Activated CD8-positive, alpha-beta memory T cell treated with anti-CD3 and anti-CD28 coated beads, Interleukin-2, amount 10 ng/mL, durations not matched to agents 7 days and 5 days (primary cell): Measurements from ENCODE around the gene XYLT2. TPM values are rescaled to one million over a fixed set of nuclear protein-coding genes. Genes with fewer than 3 reads are reported as not detected.

Experiments
- ATAC-seq: fragments of 150-1000 bp; cut with Tn5 transposase; one replicate; pipeline ENCODE4 v1.10.0; 2021; ENCODE audit warnings: moderate library complexity
- CTCF ChIA-PET: fragments of 350-600 bp; sonication (Branson Sonifier 250); formaldehyde crosslinking; loops from one replicate; lab custom pipeline; 2021; ENCODE audit warnings: antibody characterized with exemption; lab: Charles Lee
- DNase-seq: peaks from one replicate; pipeline ENCODE4 v3.0.0-alpha.2; 2020
- H3K27ac Mint-ChIP-seq: one replicate; pipeline ENCODE4 v1.8.0; 2021; ENCODE audit warnings: mild to moderate bottlenecking, mixed read lengths
- H3K27me3 Mint-ChIP-seq: one replicate; pipeline ENCODE4 v1.8.0; 2021; ENCODE audit warnings: mixed read lengths
- H3K36me3 Mint-ChIP-seq: one replicate; pipeline ENCODE4 v1.8.0; 2021; ENCODE audit warnings: mild to moderate bottlenecking, mixed read lengths
- H3K4me1 Mint-ChIP-seq: one replicate; pipeline ENCODE4 v1.8.0; 2021; ENCODE audit warnings: mixed read lengths
- H3K4me3 Mint-ChIP-seq: one replicate; pipeline ENCODE4 v1.8.0; 2021; ENCODE audit warnings: mild to moderate bottlenecking, moderate library complexity, mixed read lengths
- H3K9me3 Mint-ChIP-seq: one replicate; pipeline ENCODE4 v1.8.0; 2022; ENCODE audit warnings: low read depth, mixed read lengths
- total RNA-seq, 2 experiments: library from RNA; stranded (reverse); gene quantifications; one replicate each; pipeline ENCODE4 v1.2.3, GENCODE V29; 2021

Gene XYLT2
- total RNA-seq, 2 experiments from 2014 or later = 33.1 to 38.2 TPM

DNA sequence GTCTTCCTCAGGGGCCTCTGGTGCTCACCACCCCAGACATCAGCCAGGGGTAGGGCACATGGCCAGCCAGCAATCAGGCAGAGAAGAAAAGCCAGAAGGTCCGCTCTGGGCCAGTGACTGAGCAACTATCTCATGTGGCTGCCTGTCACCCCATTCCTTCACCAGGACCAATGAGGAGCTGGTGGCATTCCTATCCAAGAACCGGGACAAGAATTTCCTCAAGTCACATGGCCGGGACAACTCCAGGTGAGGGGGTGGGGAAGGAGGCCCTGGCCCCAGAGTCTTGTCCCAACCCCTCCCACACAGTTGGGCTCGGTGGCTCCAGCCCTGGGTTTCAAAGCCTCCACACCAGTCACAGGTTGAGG, 9.4 kb downstream of the XYLT2 start:
- H3K36me3 Mint-ChIP-seq = peaks cover 8% of the 10 kb centered on the region
- peaks cover 2% of the 10 kb centered on the region for H3K4me1 Mint-ChIP-seq
- H3K27ac Mint-ChIP-seq = no peak overlapping the region
- H3K4me3 Mint-ChIP-seq = no peak overlapping the region
- CTCF ChIA-PET = no interaction called here
- no peak for ATAC-seq
- no peaks in the 10 kb centered on the region for H3K27me3 Mint-ChIP-seq
- H3K9me3 Mint-ChIP-seq = no peaks in the 10 kb centered on the region
- peak; percentile 37 for DNase-seq

GRCh38 chr17:50355701-50356341, 9.9 kb downstream of the XYLT2 start:
- Mint-ChIP-seq H3K27ac (no peak overlapping the region), H3K9me3 (no peaks in the 10 kb centered on the region), H3K4me1 (peaks cover 5% of the 10 kb centered on the region), H3K4me3 (no peak overlapping the region), H3K27me3 (no peaks in the 10 kb centered on the region), H3K36me3 (peaks cover 8% of the 10 kb centered on the region)
- ATAC-seq = no peak
- CTCF ChIA-PET = no interaction called here
- DNase-seq = peak; percentile 42

DNA sequence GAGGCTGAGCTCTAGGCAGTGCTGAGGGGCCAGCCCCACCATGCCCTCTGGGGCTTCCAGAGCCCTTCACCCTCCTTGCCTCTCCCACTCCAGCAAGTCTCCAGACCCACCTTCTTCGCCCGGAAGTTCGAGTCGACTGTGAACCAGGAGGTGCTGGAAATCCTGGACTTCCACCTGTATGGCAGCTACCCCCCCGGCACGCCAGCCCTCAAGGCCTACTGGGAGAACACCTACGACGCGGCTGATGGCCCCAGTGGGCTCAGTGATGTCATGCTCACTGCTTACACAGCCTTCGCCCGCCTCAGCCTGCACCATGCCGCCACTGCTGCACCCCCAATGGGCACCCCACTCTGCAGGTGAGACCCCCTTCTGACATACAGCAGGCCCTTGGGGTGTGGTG, 10.5 kb downstream of the XYLT2 start:
- ATAC-seq = no peak
- Mint-ChIP-seq H3K36me3 (peaks cover 8% of the 10 kb centered on the region), H3K9me3 (no peaks in the 10 kb centered on the region), H3K27ac (no peak overlapping the region), H3K27me3 (no peaks in the 10 kb centered on the region), H3K4me3 (no peak overlapping the region), H3K4me1 (peaks cover 9% of the 10 kb centered on the region)
- CTCF ChIA-PET = no interaction called here
- DNase-seq = peak; percentile 26

DNA sequence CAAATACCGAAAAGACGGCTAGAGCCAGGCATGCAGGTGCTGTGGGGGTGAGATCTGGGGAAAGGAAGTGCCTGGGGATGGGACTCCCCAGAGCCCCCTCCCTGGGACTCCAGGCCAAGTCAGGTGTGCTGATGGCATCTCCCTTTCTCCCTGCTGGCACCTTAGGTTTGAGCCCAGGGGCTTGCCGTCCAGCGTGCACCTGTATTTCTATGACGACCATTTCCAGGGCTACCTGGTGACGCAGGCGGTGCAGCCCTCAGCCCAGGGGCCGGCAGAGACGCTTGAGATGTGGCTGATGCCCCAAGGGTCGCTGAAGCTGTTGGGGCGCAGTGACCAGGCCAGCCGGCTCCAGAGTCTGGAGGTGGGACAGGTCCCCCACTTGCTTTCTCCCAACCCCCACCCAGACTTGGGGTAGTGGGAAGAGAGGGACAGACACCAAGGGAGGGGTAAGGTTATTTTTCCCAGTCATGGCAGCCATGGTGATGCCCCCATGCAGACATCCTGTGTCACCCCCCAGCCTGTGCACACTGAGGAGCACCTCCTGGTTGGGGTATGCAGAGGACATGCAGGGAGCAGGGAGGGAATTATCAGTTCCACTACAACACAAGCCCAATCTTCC, 11.1 kb downstream of the XYLT2 start:
- H3K36me3 Mint-ChIP-seq = peaks cover 8% of the 10 kb centered on the region
- CTCF ChIA-PET = no interaction called here
- ATAC-seq = no peak
- H3K27me3 Mint-ChIP-seq = no peaks in the 10 kb centered on the region
- H3K9me3 Mint-ChIP-seq = no peaks in the 10 kb centered on the region
- H3K4me1 Mint-ChIP-seq = peaks cover 12% of the 10 kb centered on the region
- DNase-seq = peak; percentile 37
- H3K4me3 Mint-ChIP-seq = no peak overlapping the region
- H3K27ac Mint-ChIP-seq = no peak overlapping the region

DNA sequence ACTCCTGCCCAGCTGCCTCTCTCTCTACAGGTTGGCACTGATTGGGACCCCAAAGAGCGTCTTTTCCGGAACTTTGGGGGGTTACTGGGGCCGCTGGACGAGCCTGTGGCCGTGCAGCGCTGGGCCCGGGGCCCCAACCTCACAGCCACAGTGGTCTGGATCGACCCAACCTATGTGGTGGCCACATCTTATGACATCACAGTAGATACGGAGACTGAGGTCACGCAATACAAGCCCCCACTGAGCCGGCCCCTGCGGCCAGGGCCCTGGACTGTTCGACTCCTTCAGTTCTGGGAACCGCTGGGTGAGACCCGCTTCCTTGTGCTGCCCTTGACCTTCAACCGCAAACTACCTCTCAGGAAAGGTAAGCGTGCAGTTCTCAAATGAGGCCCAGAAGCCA, 12.3 kb downstream of the XYLT2 start:
- no peak overlapping the region for H3K27ac Mint-ChIP-seq
- CTCF ChIA-PET = interaction anchor here (2.6 to 5.9 kb wide), 2 partner anchors 14 to 40 kb away, joined by 7 to 64 read pairs; partner anchors contain the start of genes EME1, LRRC59 and MRPL27
- H3K4me1 Mint-ChIP-seq = peaks cover 18% of the 10 kb centered on the region
- no peak overlapping the region for H3K4me3 Mint-ChIP-seq
- H3K9me3 Mint-ChIP-seq = no peaks in the 10 kb centered on the region
- no peak for ATAC-seq
- no peaks in the 10 kb centered on the region for H3K27me3 Mint-ChIP-seq
- peaks cover 8% of the 10 kb centered on the region for H3K36me3 Mint-ChIP-seq
- DNase-seq = peak; percentile 33

DNA sequence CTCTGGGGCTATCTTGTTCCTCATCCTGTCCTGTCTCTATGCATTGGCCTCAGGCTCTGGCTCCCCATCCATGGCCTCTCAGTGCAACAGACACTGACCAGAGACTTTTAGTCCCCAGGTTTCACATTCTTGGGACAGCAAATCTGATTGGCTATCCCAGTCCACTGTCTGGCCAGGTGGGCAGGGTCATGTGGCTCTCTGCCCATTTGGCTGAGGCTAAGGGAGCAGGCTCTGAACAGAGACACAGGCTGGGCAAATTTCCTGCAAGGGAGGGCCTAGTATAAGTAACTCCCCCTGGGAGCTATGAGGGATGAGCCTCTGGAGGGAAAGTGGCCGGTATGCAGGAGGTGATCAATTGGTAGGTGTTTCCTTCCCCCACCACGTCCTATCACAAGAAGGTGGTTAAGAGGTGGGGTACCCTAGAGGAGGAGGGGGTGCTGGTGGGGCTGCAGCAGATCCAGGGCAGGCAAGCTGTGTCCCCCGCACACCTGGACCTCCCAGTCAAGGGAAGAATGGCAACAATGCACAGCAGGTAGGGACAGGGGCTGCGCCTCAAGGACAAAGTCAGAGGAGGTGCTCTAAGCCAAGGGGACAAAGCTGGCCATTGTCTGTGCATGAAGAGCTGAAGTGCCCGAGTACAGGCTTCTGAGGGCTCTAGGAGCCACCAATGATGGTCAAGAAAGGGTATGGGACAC, 13.2 kb downstream of the XYLT2 start:
- H3K27ac Mint-ChIP-seq = peak overlapping the region; percentile 33
- CTCF ChIA-PET = interaction anchor here (0.8 to 5.9 kb wide), 4 partner anchors 13 to 120 kb away, joined by 3 to 64 read pairs (median 6); partner anchors contain the start of genes EME1, LRRC59, MRPL27 and XYLT2
- H3K9me3 Mint-ChIP-seq = no peaks in the 10 kb centered on the region
- peaks cover 18% of the 10 kb centered on the region for H3K4me1 Mint-ChIP-seq
- peak; percentile 36 for DNase-seq
- H3K36me3 Mint-ChIP-seq = peaks cover 8% of the 10 kb centered on the region
- no peak overlapping the region for H3K4me3 Mint-ChIP-seq
- ATAC-seq = no peak
- H3K27me3 Mint-ChIP-seq = no peaks in the 10 kb centered on the region

DNA sequence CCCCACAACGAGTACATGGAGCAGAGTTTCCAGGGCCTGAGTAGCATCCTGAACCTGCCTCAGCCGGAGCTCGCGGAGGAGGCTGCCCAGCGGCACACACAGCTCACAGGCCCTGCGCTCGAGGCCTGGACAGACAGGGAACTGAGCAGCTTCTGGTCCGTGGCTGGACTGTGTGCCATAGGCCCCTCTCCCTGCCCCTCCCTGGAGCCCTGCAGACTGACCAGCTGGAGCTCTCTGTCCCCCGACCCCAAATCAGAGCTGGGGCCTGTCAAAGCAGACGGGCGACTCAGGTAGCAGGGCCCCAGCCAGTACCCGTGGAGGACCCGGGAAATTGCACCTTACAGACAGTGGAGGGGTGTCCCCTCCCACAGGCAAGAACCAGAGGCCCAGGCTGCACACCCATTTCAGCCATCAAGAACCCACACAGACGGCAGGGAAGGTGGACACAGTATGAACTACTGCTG, 14.1 kb downstream of the XYLT2 start:
- peaks cover 18% of the 10 kb centered on the region for H3K4me1 Mint-ChIP-seq
- CTCF ChIA-PET = interaction anchor here (0.7 to 5.9 kb wide), 7 partner anchors 12 to 266 kb away, joined by 3 to 64 read pairs (median 4); partner anchors contain the start of genes COL1A1, EME1, LRRC59 and MRPL27
- H3K27me3 Mint-ChIP-seq = no peaks in the 10 kb centered on the region
- H3K36me3 Mint-ChIP-seq = peaks cover 8% of the 10 kb centered on the region
- ATAC-seq (no peak), DNase-seq (no peak)
- H3K9me3 Mint-ChIP-seq = no peaks in the 10 kb centered on the region
- H3K27ac Mint-ChIP-seq = peak overlapping the region; percentile 28
- H3K4me3 Mint-ChIP-seq = no peak overlapping the region

- H3K27me3 Mint-ChIP-seq = no peaks in the 10 kb centered on the region
- H3K4me1 Mint-ChIP-seq = peaks cover 18% of the 10 kb centered on the region
- CTCF ChIA-PET = interaction anchor here (0.7 to 5.9 kb wide), 9 partner anchors 9 to 267 kb away, joined by 3 to 64 read pairs (median 12); partner anchors contain the start of genes COL1A1, EME1, LRRC59 and MRPL27
- DNase-seq (no peak), ATAC-seq (peak; percentile 30)
- H3K4me3 Mint-ChIP-seq = no peak overlapping the region
- peak overlapping the region; percentile 73 for H3K27ac Mint-ChIP-seq
- H3K36me3 Mint-ChIP-seq = peaks cover 8% of the 10 kb centered on the region
- no peaks in the 10 kb centered on the region for H3K9me3 Mint-ChIP-seq
Observed at GRCh38 chr17:50360486-50361115, 14.7 kb downstream of the XYLT2 start.

- peaks cover 4% of the 10 kb centered on the region for H3K36me3 Mint-ChIP-seq
- DNase-seq = peak; percentile 77
- CTCF ChIA-PET = interaction anchor here (0.6 to 5.9 kb wide), 28 partner anchors 10 to 161 kb away, joined by 3 to 64 read pairs (median 4); partner anchors contain the start of genes ACSF2, COL1A1, EME1 and LRRC59
- H3K4me1 Mint-ChIP-seq = peaks cover 18% of the 10 kb centered on the region
- no peaks in the 10 kb centered on the region for H3K27me3 Mint-ChIP-seq
- peak; percentile 82 for ATAC-seq
- H3K4me3 Mint-ChIP-seq = no peak overlapping the region
- peak overlapping the region; percentile 73 for H3K27ac Mint-ChIP-seq
- H3K9me3 Mint-ChIP-seq = no peaks in the 10 kb centered on the region
Observed at GRCh38 chr17:50361561-50362480, 15.9 kb downstream of the XYLT2 start.

- CTCF ChIA-PET = interaction anchor here (0.7 to 5.9 kb wide), 22 partner anchors 9 to 162 kb away, joined by 3 to 64 read pairs (median 5); partner anchors contain the start of genes ACSF2, COL1A1, EME1 and LRRC59
- Mint-ChIP-seq H3K4me3 (no peak overlapping the region), H3K9me3 (no peaks in the 10 kb centered on the region), H3K27ac (peak overlapping the region; percentile 73), H3K36me3 (peaks cover 3% of the 10 kb centered on the region), H3K27me3 (no peaks in the 10 kb centered on the region), H3K4me1 (peaks cover 18% of the 10 kb centered on the region)
- ATAC-seq = no peak
- no peak for DNase-seq
Observed at GRCh38 chr17:50362661-50363060, 16.7 kb downstream of the XYLT2 start.

GRCh38 chr17:50363217-50364060, 17.5 kb downstream of the XYLT2 start:
- peaks cover 8% of the 10 kb centered on the region for H3K36me3 Mint-ChIP-seq
- CTCF ChIA-PET = interaction anchor here (1.4 to 5.9 kb wide), 9 partner anchors 9 to 163 kb away, joined by 3 to 64 read pairs (median 8); partner anchors contain the start of genes COL1A1, EME1, LRRC59 and MRPL27
- no peak overlapping the region for H3K4me3 Mint-ChIP-seq
- no peak overlapping the region for H3K27ac Mint-ChIP-seq
- no peaks in the 10 kb centered on the region for H3K9me3 Mint-ChIP-seq
- peaks cover 18% of the 10 kb centered on the region for H3K4me1 Mint-ChIP-seq
- DNase-seq = no peak
- H3K27me3 Mint-ChIP-seq = no peaks in the 10 kb centered on the region
- ATAC-seq = no peak
